HG02759 (cell line): Measurements from ENCODE around the gene YEATS4.

Source experiments
- ATAC-seq: cut with Tn5 transposase; IDR thresholded peaks from one replicate; pipeline ENCODE4 v1.9.1; 2021; ENCODE audit warnings: mild to moderate bottlenecking, moderate library complexity; ENCODE audit not compliant: unreplicated experiment

Gene YEATS4

GRCh38 chr12:69431591-69432222 is 72.2 kb downstream of the YEATS4 start:
- no peak for ATAC-seq

- no peak for ATAC-seq
These were observed 74.1 kb downstream of the YEATS4 start for GRCh38 chr12:69433653-69434052.

- no peak for ATAC-seq
These were observed 76.1 kb downstream of the YEATS4 start for GRCh38 chr12:69435644-69436043.

GRCh38 chr12:69437073-69437472 is 77.5 kb downstream of the YEATS4 start:
- no peak for ATAC-seq

GRCh38 chr12:69438539-69438938 is 79.0 kb downstream of the YEATS4 start:
- no peak for ATAC-seq

GRCh38 chr12:69440016-69440415 is 80.5 kb downstream of the YEATS4 start:
- no peak for ATAC-seq
